Measurements from ENCODE around the gene NR5A1.

NR5A1 gene

DNA sequence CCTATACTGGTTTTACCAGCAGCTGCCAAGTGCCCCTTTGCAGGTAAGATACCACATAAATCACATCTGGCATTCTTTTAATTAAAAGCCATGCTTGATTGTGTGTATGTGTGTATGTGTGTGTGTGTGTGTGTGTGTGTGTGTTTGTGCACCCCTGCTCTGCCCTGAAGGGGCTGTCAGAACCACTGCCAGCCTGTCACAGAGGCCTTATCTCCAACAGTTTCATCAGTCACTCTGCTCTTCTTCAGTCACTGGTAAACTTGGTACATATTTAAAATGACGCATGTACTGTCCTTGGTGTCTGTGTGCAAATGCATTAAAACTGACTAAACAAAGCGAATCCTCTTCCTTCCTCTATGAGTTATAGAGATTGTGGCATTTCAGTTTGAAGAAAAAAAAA lies 19.0 kb upstream of the NR5A1 start:
- TF ChIP-seq, protein P1, sequence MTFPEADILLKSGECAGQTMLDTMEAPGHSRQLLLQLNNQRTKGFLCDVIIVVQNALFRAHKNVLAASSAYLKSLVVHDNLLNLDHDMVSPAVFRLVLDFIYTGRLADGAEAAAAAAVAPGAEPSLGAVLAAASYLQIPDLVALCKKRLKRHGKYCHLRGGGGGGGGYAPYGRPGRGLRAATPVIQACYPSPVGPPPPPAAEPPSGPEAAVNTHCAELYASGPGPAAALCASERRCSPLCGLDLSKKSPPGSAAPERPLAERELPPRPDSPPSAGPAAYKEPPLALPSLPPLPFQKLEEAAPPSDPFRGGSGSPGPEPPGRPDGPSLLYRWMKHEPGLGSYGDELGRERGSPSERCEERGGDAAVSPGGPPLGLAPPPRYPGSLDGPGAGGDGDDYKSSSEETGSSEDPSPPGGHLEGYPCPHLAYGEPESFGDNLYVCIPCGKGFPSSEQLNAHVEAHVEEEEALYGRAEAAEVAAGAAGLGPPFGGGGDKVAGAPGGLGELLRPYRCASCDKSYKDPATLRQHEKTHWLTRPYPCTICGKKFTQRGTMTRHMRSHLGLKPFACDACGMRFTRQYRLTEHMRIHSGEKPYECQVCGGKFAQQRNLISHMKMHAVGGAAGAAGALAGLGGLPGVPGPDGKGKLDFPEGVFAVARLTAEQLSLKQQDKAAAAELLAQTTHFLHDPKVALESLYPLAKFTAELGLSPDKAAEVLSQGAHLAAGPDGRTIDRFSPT (tag by site-specific recombination; IDR thresholded peaks at IDR 0.05), result no peak
- no peak for TF ChIP-seq ZNF404 (tag by site-specific recombination; IDR thresholded peaks at IDR 0.05)
- TF ChIP-seq, protein P2, sequence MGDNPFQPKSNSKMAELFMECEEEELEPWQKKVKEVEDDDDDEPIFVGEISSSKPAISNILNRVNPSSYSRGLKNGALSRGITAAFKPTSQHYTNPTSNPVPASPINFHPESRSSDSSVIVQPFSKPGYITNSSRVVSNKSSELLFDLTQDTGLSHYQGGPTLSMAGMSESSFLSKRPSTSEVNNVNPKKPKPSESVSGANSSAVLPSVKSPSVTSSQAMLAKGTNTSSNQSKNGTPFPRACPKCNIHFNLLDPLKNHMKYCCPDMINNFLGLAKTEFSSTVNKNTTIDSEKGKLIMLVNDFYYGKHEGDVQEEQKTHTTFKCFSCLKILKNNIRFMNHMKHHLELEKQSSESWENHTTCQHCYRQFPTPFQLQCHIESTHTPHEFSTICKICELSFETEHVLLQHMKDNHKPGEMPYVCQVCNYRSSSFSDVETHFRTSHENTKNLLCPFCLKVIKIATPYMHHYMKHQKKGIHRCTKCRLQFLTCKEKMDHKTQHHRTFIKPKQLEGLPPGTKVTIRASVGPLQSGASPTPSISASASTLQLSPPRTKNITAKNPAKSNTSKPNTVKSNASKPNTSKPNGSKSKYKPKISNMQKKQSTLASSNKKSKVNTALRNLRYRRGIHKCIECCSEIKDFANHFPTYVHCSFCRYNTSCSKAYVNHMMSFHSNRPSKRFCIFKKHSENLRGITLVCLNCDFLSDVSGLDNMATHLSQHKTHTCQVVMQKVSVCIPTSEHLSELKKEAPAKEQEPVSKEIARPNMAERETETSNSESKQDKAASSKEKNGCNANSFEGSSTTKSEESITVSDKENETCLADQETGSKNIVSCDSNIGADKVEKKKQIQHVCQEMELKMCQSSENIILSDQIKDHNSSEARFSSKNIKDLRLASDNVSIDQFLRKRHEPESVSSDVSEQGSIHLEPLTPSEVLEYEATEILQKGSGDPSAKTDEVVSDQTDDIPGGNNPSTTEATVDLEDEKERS (tag by site-specific recombination; IDR thresholded peaks at IDR 0.05), result no peak
- TF ChIP-seq, protein P3, sequence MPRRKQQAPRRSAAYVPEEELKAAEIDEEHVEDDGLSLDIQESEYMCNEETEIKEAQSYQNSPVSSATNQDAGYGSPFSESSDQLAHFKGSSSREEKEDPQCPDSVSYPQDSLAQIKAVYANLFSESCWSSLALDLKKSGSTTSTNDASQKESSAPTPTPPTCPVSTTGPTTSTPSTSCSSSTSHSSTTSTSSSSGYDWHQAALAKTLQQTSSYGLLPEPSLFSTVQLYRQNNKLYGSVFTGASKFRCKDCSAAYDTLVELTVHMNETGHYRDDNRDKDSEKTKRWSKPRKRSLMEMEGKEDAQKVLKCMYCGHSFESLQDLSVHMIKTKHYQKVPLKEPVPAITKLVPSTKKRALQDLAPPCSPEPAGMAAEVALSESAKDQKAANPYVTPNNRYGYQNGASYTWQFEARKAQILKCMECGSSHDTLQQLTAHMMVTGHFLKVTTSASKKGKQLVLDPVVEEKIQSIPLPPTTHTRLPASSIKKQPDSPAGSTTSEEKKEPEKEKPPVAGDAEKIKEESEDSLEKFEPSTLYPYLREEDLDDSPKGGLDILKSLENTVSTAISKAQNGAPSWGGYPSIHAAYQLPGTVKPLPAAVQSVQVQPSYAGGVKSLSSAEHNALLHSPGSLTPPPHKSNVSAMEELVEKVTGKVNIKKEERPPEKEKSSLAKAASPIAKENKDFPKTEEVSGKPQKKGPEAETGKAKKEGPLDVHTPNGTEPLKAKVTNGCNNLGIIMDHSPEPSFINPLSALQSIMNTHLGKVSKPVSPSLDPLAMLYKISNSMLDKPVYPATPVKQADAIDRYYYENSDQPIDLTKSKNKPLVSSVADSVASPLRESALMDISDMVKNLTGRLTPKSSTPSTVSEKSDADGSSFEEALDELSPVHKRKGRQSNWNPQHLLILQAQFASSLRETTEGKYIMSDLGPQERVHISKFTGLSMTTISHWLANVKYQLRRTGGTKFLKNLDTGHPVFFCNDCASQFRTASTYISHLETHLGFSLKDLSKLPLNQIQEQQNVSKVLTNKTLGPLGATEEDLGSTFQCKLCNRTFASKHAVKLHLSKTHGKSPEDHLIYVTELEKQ (tag by site-specific recombination; IDR thresholded peaks at IDR 0.05; ENCODE audit: borderline replicate concordance), result no peak
- no peak for TF ChIP-seq ZNF274 (IDR thresholded peaks at IDR 0.05; ENCODE audit: low read length)
- TF ChIP-seq ZNF274 (tag by site-specific recombination; IDR thresholded peaks at IDR 0.05; ENCODE audit: borderline replicate concordance), result no peak
- TF ChIP-seq OVOL3 (tag by site-specific recombination; IDR thresholded peaks at IDR 0.05), result no peak
- TF ChIP-seq ZBTB7A (tag by site-specific recombination; IDR thresholded peaks at IDR 0.05; ENCODE audit: low read depth), result no peak
- ChIA-PET POLR2A (interaction anchor here (0.9 kb wide), 1 partner anchor 127 kb away, joined by 3 read pairs; no protein-coding TSS in a partner anchor), CTCF (interaction anchor here (0.6 to 2.5 kb wide), 4 partner anchors 10 to 229 kb away, joined by 3 to 26 read pairs (median 4); no protein-coding TSS in a partner anchor)
- peaks cover 0 to 51% of the 10 kb centered on the region in 2 experiments; a peak in 2 of 3 replicates for H3K36me3 ChIP-seq (ENCODE audit: control insufficient read depth in 2 of 2, insufficient read depth in 1 of 2, low read length in 2 of 2)
- no peak overlapping the region for H3K4me3 ChIP-seq (ENCODE audit: low read depth, low read length)
- no peaks in the 10 kb centered on the region for H3K4me1 ChIP-seq (ENCODE audit: control insufficient read depth, insufficient read depth, low read length)
- no peaks in the 10 kb centered on the region for H3K9me3 ChIP-seq (ENCODE audit: control insufficient read depth, insufficient read depth, low read depth, low read length)
- no peak overlapping the region for H3K27ac ChIP-seq (ENCODE audit: extremely low read depth, low read depth, low read length)

DNA sequence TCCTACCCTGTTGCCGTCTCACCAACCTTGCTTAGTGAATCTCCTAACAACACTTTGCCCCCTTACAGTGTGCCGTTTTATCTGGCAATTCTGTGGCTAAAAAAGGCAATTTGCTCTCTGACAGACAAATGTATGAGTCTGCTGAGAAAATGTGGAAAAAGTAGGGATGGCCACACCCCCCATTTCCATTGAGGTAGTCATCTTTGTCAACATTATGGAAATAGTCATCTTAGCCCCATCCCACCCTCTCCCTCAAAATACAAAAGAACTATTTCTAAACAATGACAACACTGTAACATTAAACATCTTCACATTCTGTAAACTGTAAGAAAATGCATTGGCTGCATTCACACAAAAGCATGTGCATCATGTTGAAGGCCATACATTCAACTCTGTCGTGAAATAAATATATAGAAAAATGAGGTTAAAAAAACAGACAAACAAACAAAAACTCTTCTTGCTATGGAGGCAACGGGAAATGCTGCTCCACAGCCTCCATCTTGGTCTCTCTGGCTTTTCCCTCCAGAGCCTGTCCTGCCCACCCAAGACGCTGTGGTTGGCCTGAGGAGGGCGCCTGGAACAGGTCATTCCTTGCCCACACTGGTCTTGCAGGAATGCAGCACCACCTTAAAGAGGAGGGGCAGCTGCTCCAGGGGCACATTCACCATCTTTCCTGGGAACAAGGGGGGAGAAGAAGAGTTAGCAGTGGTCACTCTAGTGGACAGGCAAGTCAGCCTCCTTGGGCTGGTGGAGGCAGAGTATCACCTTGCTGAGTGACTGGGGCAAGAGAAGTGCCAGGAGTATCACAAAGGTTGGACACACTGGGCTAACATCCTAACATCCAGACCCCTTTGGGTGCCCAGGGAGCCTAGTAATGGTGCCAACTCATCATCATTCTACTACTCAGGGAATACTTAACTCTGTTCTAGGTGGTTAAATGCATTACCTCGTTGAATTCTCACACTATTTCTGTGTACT lies 15.2 kb upstream of the NR5A1 start:
- no peak overlapping the region for H3K4me3 ChIP-seq (ENCODE audit: low read depth, low read length)
- no peak for TF ChIP-seq KLF8 (tag by site-specific recombination; IDR thresholded peaks at IDR 0.05)
- no peak for TF ChIP-seq ZNF561 (tag by site-specific recombination; IDR thresholded peaks at IDR 0.05; ENCODE audit: borderline replicate concordance)
- no peak for TF ChIP-seq ZNF544 (tag by site-specific recombination; IDR thresholded peaks at IDR 0.05)
- TF ChIP-seq, protein P4, sequence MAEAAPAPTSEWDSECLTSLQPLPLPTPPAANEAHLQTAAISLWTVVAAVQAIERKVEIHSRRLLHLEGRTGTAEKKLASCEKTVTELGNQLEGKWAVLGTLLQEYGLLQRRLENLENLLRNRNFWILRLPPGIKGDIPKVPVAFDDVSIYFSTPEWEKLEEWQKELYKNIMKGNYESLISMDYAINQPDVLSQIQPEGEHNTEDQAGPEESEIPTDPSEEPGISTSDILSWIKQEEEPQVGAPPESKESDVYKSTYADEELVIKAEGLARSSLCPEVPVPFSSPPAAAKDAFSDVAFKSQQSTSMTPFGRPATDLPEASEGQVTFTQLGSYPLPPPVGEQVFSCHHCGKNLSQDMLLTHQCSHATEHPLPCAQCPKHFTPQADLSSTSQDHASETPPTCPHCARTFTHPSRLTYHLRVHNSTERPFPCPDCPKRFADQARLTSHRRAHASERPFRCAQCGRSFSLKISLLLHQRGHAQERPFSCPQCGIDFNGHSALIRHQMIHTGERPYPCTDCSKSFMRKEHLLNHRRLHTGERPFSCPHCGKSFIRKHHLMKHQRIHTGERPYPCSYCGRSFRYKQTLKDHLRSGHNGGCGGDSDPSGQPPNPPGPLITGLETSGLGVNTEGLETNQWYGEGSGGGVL (tag by site-specific recombination; IDR thresholded peaks at IDR 0.05), result no peak
- no peak for TF ChIP-seq SCRT1 (tag by site-specific recombination; IDR thresholded peaks at IDR 0.05; ENCODE audit: borderline replicate concordance)
- TF ChIP-seq, protein P5, sequence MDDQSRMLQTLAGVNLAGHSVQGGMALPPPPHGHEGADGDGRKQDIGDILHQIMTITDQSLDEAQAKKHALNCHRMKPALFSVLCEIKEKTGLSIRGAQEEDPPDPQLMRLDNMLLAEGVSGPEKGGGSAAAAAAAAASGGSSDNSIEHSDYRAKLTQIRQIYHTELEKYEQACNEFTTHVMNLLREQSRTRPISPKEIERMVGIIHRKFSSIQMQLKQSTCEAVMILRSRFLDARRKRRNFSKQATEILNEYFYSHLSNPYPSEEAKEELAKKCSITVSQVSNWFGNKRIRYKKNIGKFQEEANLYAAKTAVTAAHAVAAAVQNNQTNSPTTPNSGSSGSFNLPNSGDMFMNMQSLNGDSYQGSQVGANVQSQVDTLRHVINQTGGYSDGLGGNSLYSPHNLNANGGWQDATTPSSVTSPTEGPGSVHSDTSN (CRISPR knock-in tag; IDR thresholded peaks at IDR 0.05), result no peak
- TF ChIP-seq GLIS1 (tag by site-specific recombination; IDR thresholded peaks at IDR 0.05), result no peak
- TF ChIP-seq RBAK (tag by site-specific recombination; IDR thresholded peaks at IDR 0.05), result no peak
- TF ChIP-seq KLF16 (tag by site-specific recombination; IDR thresholded peaks at IDR 0.05), result no peak
- no peak for TF ChIP-seq ZNF157 (tag by site-specific recombination; IDR thresholded peaks at IDR 0.05)
- H3K36me3 ChIP-seq (ENCODE audit: control insufficient read depth in 2 of 2, insufficient read depth in 1 of 2, low read length in 2 of 2), result peaks cover 0 to 61% of the 10 kb centered on the region in 2 experiments; a peak in 2 of 3 replicates
- H3K9me3 ChIP-seq (ENCODE audit: control insufficient read depth, insufficient read depth, low read depth, low read length), result no peaks in the 10 kb centered on the region
- ChIA-PET POLR2A (no interaction called here), CTCF (interaction anchor here (0.5 to 2.9 kb wide), 6 partner anchors 11 to 177 kb away, joined by 3 to 20 read pairs (median 4); no protein-coding TSS in a partner anchor)
- no peaks in the 10 kb centered on the region for H3K4me1 ChIP-seq (ENCODE audit: control insufficient read depth, insufficient read depth, low read length)
- H3K27ac ChIP-seq (ENCODE audit: extremely low read depth, low read depth, low read length), result no peak overlapping the region
